Activated CD4-positive, alpha-beta T cell treated with anti-CD3 and anti-CD28 coated beads, Interleukin-2, Interleukin-6, amounts not matched to agents 100 ng/mL and 50 ng/mL, durations not matched to agents 16 hours and 8 hours (primary cell): ENCODE measurements around the gene PNLIPRP3.

Experiments
- DNase-seq: peaks from one replicate; pipeline ENCODE4 v3.0.0-alpha.2; 2020

PNLIPRP3 gene

DNA sequence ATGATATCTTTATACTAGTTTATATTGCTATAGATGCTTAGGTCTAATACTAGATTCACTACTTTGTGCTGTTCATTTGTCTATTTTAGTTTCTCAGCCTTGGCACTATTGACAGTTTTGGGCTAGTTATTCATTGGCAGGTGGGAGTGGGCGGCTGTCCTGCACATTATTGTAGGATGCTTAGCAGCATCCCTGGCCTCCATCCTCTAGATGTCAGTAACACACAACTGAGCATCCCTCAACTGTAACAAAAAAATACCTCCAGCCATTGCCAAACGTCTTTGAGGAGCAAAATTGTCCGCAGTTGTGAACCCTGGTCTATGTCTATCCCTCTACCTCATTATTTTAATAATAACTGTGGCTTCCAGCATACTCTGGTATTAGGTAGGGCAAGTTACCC, 83.7 kb downstream of the PNLIPRP3 start:
- no peak for DNase-seq

DNA sequence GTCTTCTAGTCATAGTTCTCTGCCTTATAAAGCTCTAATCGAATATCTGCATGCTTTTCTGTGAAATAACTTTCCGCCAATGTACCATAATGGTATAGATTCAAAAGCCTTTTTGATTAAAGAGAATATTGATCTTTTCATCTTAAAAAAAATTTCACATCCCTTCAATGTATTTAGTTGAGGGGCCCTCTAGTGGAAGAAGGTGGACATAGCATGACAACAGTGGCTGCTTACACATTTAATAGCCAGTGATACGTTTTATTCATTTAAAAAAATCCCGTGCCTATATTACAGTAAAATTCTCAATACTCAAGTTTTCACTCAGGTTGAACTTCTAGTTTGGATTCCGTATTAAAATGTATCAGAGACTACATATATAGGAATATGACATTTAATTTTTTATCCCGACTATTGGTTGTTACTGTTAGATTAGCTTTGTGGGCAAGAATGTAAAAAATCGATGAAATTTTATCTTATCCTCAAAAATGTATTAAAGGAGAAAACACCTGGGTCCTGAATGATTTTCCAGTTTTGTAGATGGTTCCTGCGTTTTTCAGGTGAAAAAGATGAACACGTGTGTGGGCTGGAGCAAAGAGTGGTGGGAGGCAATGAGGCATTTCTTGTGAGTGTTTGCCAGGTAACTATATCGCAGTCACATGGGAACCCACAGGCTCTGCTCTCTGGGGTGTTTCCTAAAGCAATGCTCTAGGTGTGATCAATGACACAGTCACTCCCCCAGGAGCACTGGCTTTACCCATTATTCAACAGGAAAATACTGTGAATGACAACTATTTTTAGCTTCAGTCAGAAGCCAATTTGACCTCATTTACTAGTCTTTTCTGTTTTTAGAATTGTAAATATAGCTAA, 94.0 kb downstream of the PNLIPRP3 start:
- DNase-seq, result peak; percentile 47

DNA sequence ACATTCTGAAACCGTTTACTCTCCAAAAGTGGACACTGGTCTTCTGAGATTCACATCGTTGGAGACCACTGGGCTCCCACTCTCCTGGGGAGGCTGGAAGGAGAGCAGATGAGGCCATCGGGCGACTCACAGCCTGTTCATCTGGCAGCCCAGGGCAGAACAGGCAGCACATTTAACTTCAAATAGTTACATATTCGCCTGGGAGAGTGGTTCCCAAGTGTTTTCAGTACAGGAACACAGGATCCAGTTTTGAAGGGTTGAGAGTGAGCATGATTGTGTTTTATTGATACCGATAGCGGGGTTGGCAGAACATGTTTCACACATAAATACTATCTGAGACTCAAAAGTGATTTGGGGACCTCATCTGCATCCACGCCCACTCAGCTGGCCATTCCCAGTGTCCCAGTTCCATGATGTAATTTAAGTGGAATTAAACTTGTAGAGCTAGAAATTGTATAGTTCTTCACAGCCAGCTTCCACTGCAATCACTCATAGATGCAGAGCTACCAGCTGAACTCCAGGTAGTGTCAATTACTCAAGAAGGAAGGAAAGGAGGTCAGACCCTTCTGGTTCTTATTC, 95.2 kb downstream of the PNLIPRP3 start:
- DNase-seq, result no peak

DNA sequence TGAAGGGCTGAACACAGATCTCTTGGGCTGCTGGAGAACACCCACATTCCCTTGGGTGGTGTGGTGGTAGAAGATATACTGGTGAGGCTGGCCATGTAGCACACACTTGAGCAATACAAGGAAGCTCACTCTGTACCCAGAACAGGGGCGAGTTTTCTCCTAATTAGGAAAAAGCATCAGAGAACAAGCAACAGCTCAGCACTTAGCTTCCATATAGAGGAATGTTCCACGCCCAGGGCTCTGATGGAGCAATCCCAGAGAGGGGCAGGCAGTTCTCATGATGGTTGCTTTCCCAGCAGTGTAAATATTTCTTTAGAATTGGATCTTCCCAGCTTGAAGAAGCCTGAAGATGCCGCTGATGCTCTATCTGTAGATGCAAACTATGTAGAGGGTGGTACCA, 97.1 kb downstream of the PNLIPRP3 start:
- no peak for DNase-seq

DNA sequence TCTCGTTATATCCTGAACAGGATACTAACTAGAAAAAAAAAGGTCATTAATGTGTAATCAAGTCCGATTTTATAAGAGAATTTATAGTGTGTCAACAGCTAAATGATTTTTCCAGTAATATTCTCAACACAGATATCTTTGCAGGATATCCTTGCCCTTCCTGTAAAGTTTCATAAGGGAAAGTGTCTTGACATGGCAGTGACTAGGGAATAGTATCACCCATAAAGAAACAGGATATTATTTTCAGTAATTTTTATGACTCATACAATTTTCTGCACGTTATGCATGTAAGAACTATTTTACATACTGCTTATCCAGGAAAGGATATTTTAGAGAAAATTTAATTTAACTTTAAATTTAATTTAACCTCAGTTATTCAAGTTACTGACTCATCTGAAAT, 98.6 kb downstream of the PNLIPRP3 start:
- DNase-seq, result no peak
